Small intestine (tissue), 7 donors: Measurements from ENCODE around the gene KCNE5. TPM values are rescaled to one million over a fixed set of nuclear protein-coding genes. Genes with fewer than 3 reads are reported as not detected.
"Not testable (repeated sequence)": the region's sequence is repeated elsewhere in the genome, so short reads cannot be mapped to it uniquely, and the experiment has no call there.

Source experiments
- DNase-seq, 2 donors: peaks; one replicate each; pipeline versions ENCODE4 v3.0.0 to v3.0.0-alpha.2; 2013
- FAIRE-seq: peaks from 2 replicates; lab custom pipeline; 2012; peaks lifted over from hg19 to GRCh38; lab: Jason Lieb, UNC
- H3K27ac ChIP-seq, 3 donors: one replicate each; pipeline ENCODE4 v1.5.1; 2013; ENCODE audit warnings: low read length in 2 of 3, mild to moderate bottlenecking in 2 of 3, control low read depth in 1 of 3, inconsistent platforms in 1 of 3, low read depth in 1 of 3, moderate library complexity in 1 of 3
- H3K27me3 ChIP-seq, 3 donors: one replicate each; pipeline ENCODE4 v1.6.1; 2013; ENCODE audit warnings: low read length in 3 of 3, inconsistent platforms in 1 of 3; ENCODE audit not compliant: control insufficient read depth in 3 of 3, insufficient read depth in 3 of 3
- H3K36me3 ChIP-seq, 3 donors: one replicate each; pipeline ENCODE4 v1.6.1; 2013; ENCODE audit warnings: low read length in 3 of 3, inconsistent platforms in 1 of 3, low read depth in 1 of 3, mild to moderate bottlenecking in 1 of 3, moderate library complexity in 1 of 3; ENCODE audit not compliant: control insufficient read depth in 3 of 3, insufficient read depth in 2 of 3
- H3K4me1 ChIP-seq, 3 donors: one replicate each; pipeline ENCODE4 v1.6.1; 2013; ENCODE audit warnings: low read length in 2 of 3, inconsistent platforms in 1 of 3, low read depth in 1 of 3, mild to moderate bottlenecking in 1 of 3, moderate library complexity in 1 of 3; ENCODE audit not compliant: control insufficient read depth in 3 of 3, insufficient read depth in 2 of 3
- H3K4me3 ChIP-seq, 3 donors: one replicate each; pipeline ENCODE4 v1.5.1; 2013; ENCODE audit warnings: low read length in 3 of 3, control low read depth in 1 of 3, inconsistent platforms in 1 of 3, low read depth in 1 of 3, mild to moderate bottlenecking in 1 of 3, moderate library complexity in 1 of 3
- H3K9me3 ChIP-seq, 2 donors: one replicate each; pipeline ENCODE4 v1.6.1; 2013; ENCODE audit warnings: low read depth in 1 of 2, low read length in 1 of 2; ENCODE audit not compliant: control insufficient read depth in 2 of 2, insufficient read depth in 1 of 2
- WGBS, 3 donors: extraction: QIAGEN DNeasy Blood & Tissue Kit; methylation state at CpG; one replicate each; pipeline ENCODE4 v1.1.7; 2013; 5-methylcytosine and 5-hydroxymethylcytosine counted together
- polyA plus RNA-seq, 4 donors: library from polyadenylated mRNA; stranded (reverse) in 3 of 4; unstranded in 1 of 4; fragments of 200-250 nt in 3 of 4; fragments of 120-200 nt in 1 of 4; gene quantifications; one replicate each; pipeline versions ENCODE4 v1.2.1 to v1.2.3, GENCODE V29; 2013
- donor health status: healthy with polysubstance abuse.
- donor health status: control.
- donor health status: control.
- donor health status: Bipolar disorder and iron deficiency.
- donor health status: healthy.

Gene KCNE5
- polyA plus RNA-seq, 4 donors: 0.03 to 1.5 TPM; not detected in 2

- DNase-seq (no peak), FAIRE-seq (no peak)
These were observed 31.8 kb upstream of the KCNE5 start for GRCh38 chrX:109656774-109657173.

GRCh38 chrX:109655502-109656201, 30.7 kb upstream of the KCNE5 start:
- no peak for DNase-seq
- H3K27me3 ChIP-seq: no peaks in the 10 kb centered on the region
- 82 to 89% (median 83%) methylated on average over 4 of the region's 4 CpGs for WGBS, 3 donors
- H3K36me3 ChIP-seq: peaks cover 2 to 5% (median 2%) of the 10 kb centered on the region in 3 donors
- H3K4me3 ChIP-seq: no peak overlapping the region
- H3K4me1 ChIP-seq: no peaks in the 10 kb centered on the region
- H3K27ac ChIP-seq: no peak overlapping the region
- no peaks in the 10 kb centered on the region for H3K9me3 ChIP-seq
- FAIRE-seq: no peak

More at GRCh38 chrX:109656774-109657173, 31.8 kb upstream of the KCNE5 start:
- H3K9me3 ChIP-seq: no peaks in the 10 kb centered on the region
- no peaks in the 10 kb centered on the region for H3K4me1 ChIP-seq
- 79 to 87% (median 86%) methylated on average over 4 of the region's 4 CpGs for WGBS, 3 donors
- no peak overlapping the region for H3K27ac ChIP-seq
- H3K36me3 ChIP-seq: peaks cover 2 to 5% (median 2%) of the 10 kb centered on the region in 3 donors
- H3K27me3 ChIP-seq: no peaks in the 10 kb centered on the region
- H3K4me3 ChIP-seq: no peak overlapping the region

GRCh38 chrX:109654516-109655109, 29.6 kb upstream of the KCNE5 start:
- Histone ChIP-seq H3K4me1 (no peaks in the 10 kb centered on the region), H3K27me3 (no peaks in the 10 kb centered on the region), H3K27ac (no peak overlapping the region), H3K9me3 (no peaks in the 10 kb centered on the region), H3K36me3 (peaks cover 2 to 5% (median 2%) of the 10 kb centered on the region in 3 donors), H3K4me3 (no peak overlapping the region)
- 82 to 89% (median 84%) methylated on average over 5 of the region's 5 CpGs for WGBS, 3 donors
- no peak for DNase-seq
- FAIRE-seq: no peak

GRCh38 chrX:109644671-109645070, 19.7 kb upstream of the KCNE5 start:
- not testable (repeated sequence) for H3K27me3 ChIP-seq, H3K4me3 ChIP-seq, H3K36me3 ChIP-seq, H3K9me3 ChIP-seq, DNase-seq, H3K27ac ChIP-seq, H3K4me1 ChIP-seq, FAIRE-seq
- 89 to 94% (median 92%) methylated on average over 14 to 19 of the region's 19 CpGs for WGBS, 3 donors

GRCh38 chrX:109643687-109644086, 18.7 kb upstream of the KCNE5 start:
- no peak overlapping the region for H3K4me3 ChIP-seq
- no peaks in the 10 kb centered on the region for H3K4me1 ChIP-seq
- no peak for FAIRE-seq
- H3K27me3 ChIP-seq: no peaks in the 10 kb centered on the region
- no peaks in the 10 kb centered on the region for H3K9me3 ChIP-seq
- 72 to 84% (median 76%) methylated on average over 2 of the region's 2 CpGs for WGBS, 3 donors
- H3K36me3 ChIP-seq: peaks cover 0 to 2% (median 0%) of the 10 kb centered on the region in 3 donors
- no peak overlapping the region for H3K27ac ChIP-seq
- DNase-seq: no peak

GRCh38 chrX:109638158-109638557, 13.2 kb upstream of the KCNE5 start:
- FAIRE-seq (no peak), DNase-seq (no peak)
- H3K27me3 ChIP-seq: no peaks in the 10 kb centered on the region
- no peaks in the 10 kb centered on the region for H3K4me1 ChIP-seq
- H3K9me3 ChIP-seq: no peaks in the 10 kb centered on the region
- 67 to 97% (median 90%) methylated on average over 1 of the region's 1 CpG for WGBS, 3 donors
- no peaks in the 10 kb centered on the region for H3K36me3 ChIP-seq
- H3K4me3 ChIP-seq: no peak overlapping the region
- H3K27ac ChIP-seq: no peak overlapping the region

- not testable (repeated sequence) for FAIRE-seq, H3K4me1 ChIP-seq, H3K36me3 ChIP-seq, H3K27me3 ChIP-seq, DNase-seq, H3K4me3 ChIP-seq, H3K27ac ChIP-seq, H3K9me3 ChIP-seq
- 86 to 100% (median 100%) methylated on average over 2 of the region's 2 CpGs for WGBS, 3 donors
These were observed 12.5 kb upstream of the KCNE5 start for GRCh38 chrX:109637477-109637876.

- Histone ChIP-seq H3K9me3 (no peaks in the 10 kb centered on the region), H3K4me3 (no peak overlapping the region), H3K27ac (no peak overlapping the region), H3K27me3 (no peaks in the 10 kb centered on the region), H3K4me1 (no peaks in the 10 kb centered on the region), H3K36me3 (no peaks in the 10 kb centered on the region)
- peak; percentile 6 to 29 for DNase-seq
- WGBS, 3 donors: 21 to 26% (median 25%) methylated on average over 3 of the region's 3 CpGs
- no peak for FAIRE-seq
These were observed 10.2 kb upstream of the KCNE5 start for GRCh38 chrX:109635146-109635545.
